ENCODE data around the gene OR4S1. TPM values are rescaled to one million over a fixed set of nuclear protein-coding genes. Genes with fewer than 3 reads are reported as not detected.
"Not testable (repeated sequence)": the region's sequence is repeated elsewhere in the genome, so short reads cannot be mapped to it uniquely, and the experiment has no call there.

The OR4S1 gene
- total RNA-seq, 2 donors from 2014 or later = not detected

DNA sequence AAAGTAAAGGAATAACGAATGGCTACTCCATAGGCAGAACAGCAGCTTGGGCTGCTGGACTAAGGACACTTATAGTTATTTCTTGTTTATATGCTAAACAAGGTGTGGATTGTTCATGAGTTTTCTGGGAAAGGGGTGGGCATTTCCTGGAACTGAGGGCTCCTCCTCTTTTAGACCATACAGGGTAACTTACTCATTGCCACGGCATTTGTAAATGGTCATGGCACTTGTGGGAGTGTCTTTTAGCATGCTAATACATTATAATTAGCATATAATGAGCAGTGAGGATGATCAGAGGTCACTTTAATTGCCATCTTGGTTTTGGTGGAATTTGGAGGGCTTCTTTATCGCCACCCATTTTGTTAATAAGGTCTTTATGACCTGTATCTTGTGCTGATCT, 35.4 kb upstream of the OR4S1 start:
- no peak overlapping the region for H3K9ac ChIP-seq (ENCODE audit: extremely low read depth, low read length, poor library complexity, severe bottlenecking)
- no peaks in the 10 kb centered on the region for H3K36me3 ChIP-seq (ENCODE audit: control insufficient read depth, insufficient read depth, low read length)
- Mint-ChIP-seq H3K4me1 (no peaks in the 10 kb centered on the region), H3K4me3 (no peak overlapping the region), H3K9me3 (peaks cover 19% of the 10 kb centered on the region), H3K27ac (no peak overlapping the region), H3K27me3 (ENCODE audit: insufficient read depth) (peaks cover 20% of the 10 kb centered on the region), H3K36me3 (ENCODE audit: low read depth) (no peaks in the 10 kb centered on the region)
- TF ChIP-seq, protein P1, sequence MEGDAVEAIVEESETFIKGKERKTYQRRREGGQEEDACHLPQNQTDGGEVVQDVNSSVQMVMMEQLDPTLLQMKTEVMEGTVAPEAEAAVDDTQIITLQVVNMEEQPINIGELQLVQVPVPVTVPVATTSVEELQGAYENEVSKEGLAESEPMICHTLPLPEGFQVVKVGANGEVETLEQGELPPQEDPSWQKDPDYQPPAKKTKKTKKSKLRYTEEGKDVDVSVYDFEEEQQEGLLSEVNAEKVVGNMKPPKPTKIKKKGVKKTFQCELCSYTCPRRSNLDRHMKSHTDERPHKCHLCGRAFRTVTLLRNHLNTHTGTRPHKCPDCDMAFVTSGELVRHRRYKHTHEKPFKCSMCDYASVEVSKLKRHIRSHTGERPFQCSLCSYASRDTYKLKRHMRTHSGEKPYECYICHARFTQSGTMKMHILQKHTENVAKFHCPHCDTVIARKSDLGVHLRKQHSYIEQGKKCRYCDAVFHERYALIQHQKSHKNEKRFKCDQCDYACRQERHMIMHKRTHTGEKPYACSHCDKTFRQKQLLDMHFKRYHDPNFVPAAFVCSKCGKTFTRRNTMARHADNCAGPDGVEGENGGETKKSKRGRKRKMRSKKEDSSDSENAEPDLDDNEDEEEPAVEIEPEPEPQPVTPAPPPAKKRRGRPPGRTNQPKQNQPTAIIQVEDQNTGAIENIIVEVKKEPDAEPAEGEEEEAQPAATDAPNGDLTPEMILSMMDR (conservative IDR thresholded peaks at IDR 0.05) = no peak
- WGBS, 2 experiments (ENCODE audit: insufficient coverage in 1 of 2, insufficient read length in 1 of 2) = 34 to 56% methylated on average over 2 to 3 of the region's 3 CpGs
- H3K9me3 ChIP-seq (ENCODE audit: control insufficient read depth, low read length) = peaks cover 45% of the 10 kb centered on the region
- H3K27me3 ChIP-seq (ENCODE audit: control insufficient read depth, insufficient read depth, low read length, poor library complexity, severe bottlenecking) = no peaks in the 10 kb centered on the region
- no peak overlapping the region for H3K27ac ChIP-seq (ENCODE audit: low read depth, low read length)
- no peaks in the 10 kb centered on the region for H3K4me1 ChIP-seq (ENCODE audit: control insufficient read depth, insufficient read depth, low read length)
- H3K4me3 ChIP-seq (ENCODE audit: low read length) = no peak overlapping the region
- DNase-seq = no peak

DNA sequence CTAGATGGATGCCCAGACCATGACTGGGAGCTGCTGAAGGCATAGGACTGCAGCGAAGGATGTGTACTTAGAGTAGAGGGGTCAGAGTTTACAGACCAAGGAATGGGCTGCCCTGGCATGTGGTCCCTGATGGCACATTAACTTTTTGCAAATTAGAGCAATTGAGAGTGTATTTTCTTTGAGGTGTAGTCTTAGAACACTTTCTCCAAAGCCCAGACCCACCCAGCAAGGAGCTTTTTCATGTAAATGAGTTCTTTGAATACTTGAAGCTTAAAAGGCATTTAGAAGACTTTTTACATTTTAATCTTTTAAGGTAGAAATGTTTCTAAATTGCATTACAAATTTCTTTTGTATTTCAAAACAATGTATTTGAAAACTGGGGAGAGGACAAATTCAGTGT, 33.4 kb upstream of the OR4S1 start:
- Histone ChIP-seq H3K36me3 (ENCODE audit: control insufficient read depth, insufficient read depth, low read length) (no peaks in the 10 kb centered on the region), H3K9ac (ENCODE audit: extremely low read depth, low read length, poor library complexity, severe bottlenecking) (no peak overlapping the region), H3K27me3 (ENCODE audit: control insufficient read depth, insufficient read depth, low read length, poor library complexity, severe bottlenecking) (no peaks in the 10 kb centered on the region), H3K4me1 (ENCODE audit: control insufficient read depth, insufficient read depth, low read length) (no peaks in the 10 kb centered on the region), H3K9me3 (ENCODE audit: control insufficient read depth, low read length) (peaks cover 49% of the 10 kb centered on the region), H3K4me3 (ENCODE audit: low read length) (no peak overlapping the region), H3K27ac (ENCODE audit: low read depth, low read length) (no peak overlapping the region)
- Mint-ChIP-seq H3K27ac (no peak overlapping the region), H3K27me3 (ENCODE audit: insufficient read depth) (peaks cover 20% of the 10 kb centered on the region), H3K9me3 (peaks cover 20% of the 10 kb centered on the region), H3K4me3 (no peak overlapping the region), H3K4me1 (no peaks in the 10 kb centered on the region), H3K36me3 (ENCODE audit: low read depth) (no peaks in the 10 kb centered on the region)
- peak; percentile 57 for DNase-seq
- 40% methylated on average over 1 of the region's 1 CpG; no CpG with 5 or more reads in 1 of the 2 experiments for WGBS, 2 experiments (ENCODE audit: insufficient coverage in 1 of 2, insufficient read length in 1 of 2)
- TF ChIP-seq, protein P1 (conservative IDR thresholded peaks at IDR 0.05) = no peak

DNA sequence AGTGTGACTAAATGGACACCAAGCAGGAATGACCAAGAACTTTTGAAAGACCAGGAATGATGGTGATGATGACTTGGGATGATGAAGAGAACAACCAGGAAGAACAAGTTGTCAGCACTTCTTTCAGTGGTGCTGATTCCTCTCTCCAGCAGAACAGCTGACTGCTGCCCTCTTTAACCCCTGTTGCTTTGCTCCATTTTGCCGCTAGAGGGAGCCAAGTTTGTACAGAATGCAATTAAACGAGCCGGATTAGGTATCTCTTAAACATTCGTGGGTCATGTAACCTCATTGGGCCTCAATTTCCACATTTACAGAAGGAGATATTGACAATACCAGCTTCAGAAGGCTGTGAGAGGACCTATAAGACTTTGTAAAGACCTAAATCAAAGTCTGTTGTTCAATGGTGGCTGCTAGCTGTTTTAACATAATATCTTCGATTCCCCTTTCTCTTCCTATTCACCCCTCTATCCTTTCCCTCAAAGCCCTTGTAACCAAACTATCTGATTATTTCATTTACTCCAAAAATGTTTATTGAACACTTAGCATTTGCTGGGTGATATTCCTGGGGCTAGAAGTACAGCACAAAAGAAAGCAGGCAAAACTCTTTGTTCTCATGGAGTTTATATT, 1.9 kb downstream of the OR4S1 start:
- H3K27ac Mint-ChIP-seq = no peak overlapping the region
- Histone ChIP-seq H3K4me1 (ENCODE audit: control insufficient read depth, insufficient read depth, low read length) (no peaks in the 10 kb centered on the region), H3K27me3 (ENCODE audit: control insufficient read depth, insufficient read depth, low read length, poor library complexity, severe bottlenecking) (no peaks in the 10 kb centered on the region), H3K4me3 (ENCODE audit: low read length) (no peak overlapping the region), H3K9ac (ENCODE audit: extremely low read depth, low read length, poor library complexity, severe bottlenecking) (no peak overlapping the region), H3K27ac (ENCODE audit: low read depth, low read length) (no peak overlapping the region), H3K9me3 (ENCODE audit: control insufficient read depth, low read length) (peaks cover 50% of the 10 kb centered on the region), H3K36me3 (ENCODE audit: control insufficient read depth, insufficient read depth, low read length) (no peaks in the 10 kb centered on the region)
- DNase-seq = peak; percentile 92
- H3K27me3 Mint-ChIP-seq (ENCODE audit: insufficient read depth) = no peaks in the 10 kb centered on the region
- no peak overlapping the region for H3K4me3 Mint-ChIP-seq
- H3K4me1 Mint-ChIP-seq = no peaks in the 10 kb centered on the region
- WGBS, 2 experiments (ENCODE audit: insufficient coverage in 1 of 2, insufficient read length in 1 of 2) = 42 to 43% methylated on average over 4 to 5 of the region's 5 CpGs
- H3K36me3 Mint-ChIP-seq (ENCODE audit: low read depth) = no peaks in the 10 kb centered on the region
- H3K9me3 Mint-ChIP-seq = peaks cover 49% of the 10 kb centered on the region
- TF ChIP-seq, protein P1 (conservative IDR thresholded peaks at IDR 0.05) = peak; percentile 85

DNA sequence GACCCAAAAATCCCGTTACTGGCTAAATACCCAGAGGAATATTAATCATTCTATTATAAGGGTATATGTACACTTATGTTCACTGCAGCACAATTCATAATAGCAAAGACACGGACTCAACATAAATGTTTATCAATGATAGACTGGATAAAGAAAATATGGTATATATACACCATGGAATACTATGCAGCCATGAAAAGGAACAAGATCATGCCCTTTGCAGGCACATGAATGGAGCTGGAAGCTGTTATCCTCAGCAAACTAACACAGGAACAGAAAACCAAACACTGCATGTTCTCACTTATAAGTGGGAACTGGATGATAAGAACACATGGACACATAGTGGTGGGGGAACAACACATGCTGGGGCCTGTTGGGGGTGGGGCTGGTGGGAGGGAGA, 7.6 kb downstream of the OR4S1 start:
- not testable (repeated sequence) for H3K27me3 ChIP-seq (ENCODE audit: control insufficient read depth, insufficient read depth, low read length, poor library complexity, severe bottlenecking); H3K27ac ChIP-seq (ENCODE audit: low read depth, low read length); H3K27ac Mint-ChIP-seq; H3K4me3 ChIP-seq (ENCODE audit: low read length); H3K9ac ChIP-seq (ENCODE audit: extremely low read depth, low read length, poor library complexity, severe bottlenecking); H3K4me3 Mint-ChIP-seq; H3K36me3 Mint-ChIP-seq (ENCODE audit: low read depth); H3K27me3 Mint-ChIP-seq (ENCODE audit: insufficient read depth); H3K36me3 ChIP-seq (ENCODE audit: control insufficient read depth, insufficient read depth, low read length); DNase-seq; H3K4me1 ChIP-seq (ENCODE audit: control insufficient read depth, insufficient read depth, low read length); H3K4me1 Mint-ChIP-seq
- no CpG with 5 or more reads among the region's 2 CpGs for WGBS, 2 experiments (ENCODE audit: insufficient coverage in 1 of 2, insufficient read length in 1 of 2)
- peaks cover 66% of the 10 kb centered on the region for H3K9me3 Mint-ChIP-seq
- H3K9me3 ChIP-seq (ENCODE audit: control insufficient read depth, low read length) = peaks cover 58% of the 10 kb centered on the region

DNA sequence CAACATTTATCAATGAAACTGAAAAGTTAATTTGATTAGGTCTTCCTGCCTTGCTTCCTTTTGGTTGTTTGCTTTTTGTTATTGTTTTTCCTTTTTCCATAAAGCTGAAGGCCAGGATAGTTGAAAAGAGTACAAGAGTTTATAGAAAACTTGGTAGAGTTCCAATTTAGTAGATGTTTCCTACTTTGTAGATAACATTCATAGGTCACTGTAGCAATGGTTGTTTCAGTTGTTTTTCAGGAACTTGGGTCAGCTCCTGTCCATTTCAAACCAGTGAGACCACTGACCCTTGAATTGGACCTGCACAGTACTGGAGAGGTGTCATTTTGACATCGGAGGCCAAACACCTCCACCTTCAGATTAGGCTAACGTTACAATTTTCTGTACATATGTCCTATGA, 13.8 kb downstream of the OR4S1 start:
- not testable (repeated sequence) for H3K4me3 Mint-ChIP-seq; H3K9ac ChIP-seq (ENCODE audit: extremely low read depth, low read length, poor library complexity, severe bottlenecking); H3K27ac Mint-ChIP-seq; H3K27me3 ChIP-seq (ENCODE audit: control insufficient read depth, insufficient read depth, low read length, poor library complexity, severe bottlenecking); H3K27me3 Mint-ChIP-seq (ENCODE audit: insufficient read depth); H3K27ac ChIP-seq (ENCODE audit: low read depth, low read length); DNase-seq; H3K4me1 Mint-ChIP-seq; H3K4me1 ChIP-seq (ENCODE audit: control insufficient read depth, insufficient read depth, low read length); H3K36me3 ChIP-seq (ENCODE audit: control insufficient read depth, insufficient read depth, low read length); H3K36me3 Mint-ChIP-seq (ENCODE audit: low read depth); H3K4me3 ChIP-seq (ENCODE audit: low read length)
- peaks cover 77% of the 10 kb centered on the region for H3K9me3 Mint-ChIP-seq
- H3K9me3 ChIP-seq (ENCODE audit: control insufficient read depth, low read length) = peaks cover 69% of the 10 kb centered on the region
- WGBS, 2 experiments (ENCODE audit: insufficient coverage in 1 of 2, insufficient read length in 1 of 2) = 56 to 74% methylated on average over 2 of the region's 2 CpGs

Measured in endodermal cell (in vitro differentiated cells).